KOPT-K1 (cell line): ENCODE measurements around the gene KCND1.

ENCODE experiments used
- H3K27ac ChIP-seq: fragments of 200-600 bp; sonication (generic); 2 replicates; pipeline ENCODE4 v1.5.1; 2016; ENCODE audit warnings: antibody characterized with exemption, mild to moderate bottlenecking, low read depth, low read length; ENCODE audit not compliant: poor library complexity, severe bottlenecking
- H3K36me3 ChIP-seq: fragments of 200-600 bp; sonication (generic); 2 replicates; pipeline ENCODE4 v1.5.1; 2017; ENCODE audit warnings: antibody characterized with exemption, mild to moderate bottlenecking, low read length, moderate library complexity; ENCODE audit not compliant: insufficient read depth
- H3K9me3 ChIP-seq: fragments of 200-600 bp; sonication (generic); 2 replicates; pipeline ENCODE4 v1.5.1; 2017; ENCODE audit warnings: antibody characterized with exemption, low read length, mild to moderate bottlenecking; ENCODE audit not compliant: insufficient read depth, poor library complexity, severe bottlenecking

The KCND1 gene

GRCh38 chrX:48971249-48972219 is at the start of gene KCND1:
TSS of gene KCND1 (minus strand) at chrX:48971844. CDS start at chrX:48970271, 1,573 bp downstream.
- no peak within 1 kb of the TSS for H3K27ac ChIP-seq
- no peaks in the 10 kb centered on the region for H3K9me3 ChIP-seq
- H3K36me3 ChIP-seq: peaks cover 23% of the 10 kb centered on the region; the same call in 1 of the 2 replicates

GRCh38 chrX:49019599-49020249 is 48.1 kb upstream of the KCND1 start:
- no peaks in the 10 kb centered on the region for H3K36me3 ChIP-seq
- no peak overlapping the region for H3K27ac ChIP-seq
- no peaks in the 10 kb centered on the region for H3K9me3 ChIP-seq

- Histone ChIP-seq H3K9me3 (no peaks in the 10 kb centered on the region), H3K27ac (no peak overlapping the region), H3K36me3 (no peaks in the 10 kb centered on the region)
Observed at GRCh38 chrX:49019050-49019449, 47.4 kb upstream of the KCND1 start.

GRCh38 chrX:49003696-49004095 is 32.1 kb upstream of the KCND1 start:
- Histone ChIP-seq H3K9me3 (no peaks in the 10 kb centered on the region), H3K36me3 (peaks cover 13% of the 10 kb centered on the region; the same call in 1 of the 2 replicates), H3K27ac (no peak overlapping the region)

DNA sequence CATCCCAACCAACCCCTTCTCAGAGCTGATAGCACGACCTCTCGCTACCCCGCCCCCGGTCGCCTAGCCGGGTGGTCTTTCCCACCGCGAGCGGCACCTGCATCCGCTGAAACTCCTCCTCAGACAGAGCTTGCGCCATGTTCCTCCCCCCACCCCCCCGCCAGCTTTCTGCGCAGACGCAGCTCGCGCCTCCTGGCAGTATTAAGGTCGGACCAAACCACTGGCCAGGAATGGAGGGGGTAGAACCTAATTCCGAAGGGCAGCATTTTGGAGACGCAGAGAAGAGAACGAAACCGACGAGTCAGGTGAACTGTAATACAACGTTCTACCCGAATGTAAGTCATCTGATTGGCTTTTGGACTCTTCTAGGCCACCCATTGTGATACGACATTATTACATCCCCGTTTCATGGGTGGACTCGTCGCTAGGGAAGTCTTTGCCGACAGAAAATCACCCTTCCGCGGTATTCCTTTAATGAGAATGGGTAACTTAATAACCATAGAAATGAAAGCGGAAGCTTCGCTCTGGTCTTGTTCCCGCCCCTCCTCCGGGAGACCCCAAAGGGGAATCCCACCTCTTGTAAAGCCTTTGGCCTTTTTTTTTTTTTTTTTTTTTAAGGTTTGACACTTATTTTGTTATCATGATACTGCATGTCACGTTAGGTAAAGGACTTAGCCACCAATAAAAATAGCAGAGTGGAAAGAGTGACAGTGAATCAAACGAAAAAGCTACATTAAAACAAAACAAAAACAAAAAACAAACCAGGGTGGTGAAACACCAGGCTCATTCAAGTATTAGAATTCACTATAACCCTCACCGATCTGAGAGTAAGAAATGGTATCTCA is 30.7 kb upstream of the KCND1 start, which contains the start of gene GRIPAP1:
TSS of gene GRIPAP1 (minus strand) at position 174 of the 845 bp plus-strand sequence. CDS start at position 139, 35 bp downstream.
- Histone ChIP-seq H3K27ac (peak within 1 kb of the TSS; percentile 91), H3K36me3 (peaks cover 27% of the 10 kb centered on the region), H3K9me3 (no peaks in the 10 kb centered on the region)

- no peaks in the 10 kb centered on the region for H3K9me3 ChIP-seq
- H3K27ac ChIP-seq: peak overlapping the region; percentile 91
- peaks cover 34% of the 10 kb centered on the region for H3K36me3 ChIP-seq
Observed at GRCh38 chrX:49001521-49002090, 30.0 kb upstream of the KCND1 start.

GRCh38 chrX:49000636-49001035 is 29.0 kb upstream of the KCND1 start:
- H3K27ac ChIP-seq: no peak overlapping the region

DNA sequence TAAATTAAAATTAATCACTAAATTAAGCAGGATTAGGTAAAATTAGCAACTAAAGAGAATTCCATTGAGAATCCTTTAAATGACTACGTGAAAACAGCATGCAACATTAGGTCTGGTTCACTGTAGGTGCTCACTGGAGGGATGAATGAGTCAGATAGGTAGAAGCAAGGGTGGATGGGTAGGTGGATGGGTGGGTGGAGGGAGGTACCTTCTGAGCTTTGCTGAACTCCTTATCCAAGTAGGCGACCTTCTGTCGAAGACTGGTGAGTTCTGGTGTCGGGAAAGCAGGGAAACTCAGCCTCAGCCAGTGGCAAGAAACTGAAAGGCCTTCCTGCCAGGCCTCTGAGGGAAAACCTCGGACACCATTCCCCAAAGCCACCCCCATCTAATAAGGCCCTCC is 27.4 kb upstream of the KCND1 start:
- Histone ChIP-seq H3K27ac (no peak overlapping the region), H3K9me3 (no peaks in the 10 kb centered on the region), H3K36me3 (peaks cover 58% of the 10 kb centered on the region)

More at GRCh38 chrX:49000636-49001035, 29.0 kb upstream of the KCND1 start:
- no peaks in the 10 kb centered on the region for H3K9me3 ChIP-seq
- H3K36me3 ChIP-seq: peaks cover 42% of the 10 kb centered on the region

- peaks cover 63% of the 10 kb centered on the region for H3K36me3 ChIP-seq
- H3K27ac ChIP-seq: no peak overlapping the region
- no peaks in the 10 kb centered on the region for H3K9me3 ChIP-seq
Observed at GRCh38 chrX:48998391-48998790, 26.7 kb upstream of the KCND1 start.

DNA sequence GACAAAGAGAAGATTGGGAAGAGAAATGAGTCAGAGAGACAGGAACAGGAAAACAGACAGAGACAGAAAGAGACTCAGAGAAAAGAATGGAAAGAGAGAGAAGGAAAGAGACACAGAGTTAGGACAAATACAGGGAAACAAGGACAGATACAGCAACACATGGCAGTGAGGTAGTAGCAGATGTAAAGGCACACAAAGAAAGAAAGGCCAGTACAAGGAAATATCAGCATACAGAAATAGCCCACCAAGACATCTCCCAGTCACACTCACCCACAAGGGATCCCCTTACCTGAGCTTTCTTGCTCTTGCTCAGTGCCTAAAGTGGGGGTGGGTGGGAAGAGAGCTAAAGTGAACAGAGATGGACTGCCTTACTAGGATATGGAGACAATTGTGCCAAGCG is 26.2 kb upstream of the KCND1 start:
- H3K27ac ChIP-seq: no peak overlapping the region
- H3K9me3 ChIP-seq: no peaks in the 10 kb centered on the region
- peaks cover 68% of the 10 kb centered on the region for H3K36me3 ChIP-seq

DNA sequence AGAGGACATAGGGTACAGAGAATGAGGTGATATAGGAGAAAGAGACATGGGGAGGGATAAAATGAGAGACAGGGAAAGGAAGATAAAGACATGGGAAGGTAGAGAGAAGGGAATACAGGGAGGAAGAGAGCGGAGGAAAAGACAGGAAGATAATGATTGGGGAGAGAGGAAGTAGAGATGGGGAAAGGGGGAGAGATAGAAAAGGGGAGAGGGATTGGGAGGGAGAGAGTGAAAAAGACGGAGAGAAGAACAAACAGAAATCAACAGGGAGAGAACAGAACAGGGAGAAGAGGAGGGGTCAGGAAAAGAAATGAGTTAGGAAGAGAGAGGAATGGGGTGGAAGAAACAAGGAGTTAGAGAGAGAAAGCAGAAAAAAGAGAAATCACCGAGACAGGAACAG is 25.8 kb upstream of the KCND1 start:
- Histone ChIP-seq H3K36me3 (peaks cover 72% of the 10 kb centered on the region), H3K9me3 (no peaks in the 10 kb centered on the region), H3K27ac (no peak overlapping the region)

GRCh38 chrX:48996969-48997368 is 25.3 kb upstream of the KCND1 start:
- Histone ChIP-seq H3K27ac (no peak overlapping the region), H3K36me3 (peaks cover 76% of the 10 kb centered on the region), H3K9me3 (no peaks in the 10 kb centered on the region)

- peaks cover 88% of the 10 kb centered on the region for H3K36me3 ChIP-seq
- no peak overlapping the region for H3K27ac ChIP-seq
- no peaks in the 10 kb centered on the region for H3K9me3 ChIP-seq
Observed at GRCh38 chrX:48992341-48992740, 20.7 kb upstream of the KCND1 start.

DNA sequence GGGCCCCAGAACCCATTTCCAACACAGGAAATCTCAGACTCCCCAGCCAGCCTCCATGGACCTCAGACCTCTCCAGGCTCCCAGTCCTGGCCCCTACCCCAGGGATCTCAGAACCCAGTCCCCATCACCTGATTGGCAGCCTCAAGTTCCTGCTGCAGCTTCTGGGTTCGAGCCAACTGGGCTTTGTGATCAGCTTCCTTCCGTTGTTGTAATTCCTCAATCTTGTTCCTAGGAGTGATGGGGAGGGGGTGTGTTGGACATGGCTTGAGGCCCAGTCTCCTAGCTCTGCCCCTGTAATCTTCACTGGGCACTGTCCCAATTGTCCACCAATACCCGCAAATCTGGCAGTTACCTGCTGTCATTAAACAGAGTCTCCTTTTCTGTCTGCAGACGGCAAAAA is 17.8 kb upstream of the KCND1 start:
- Histone ChIP-seq H3K27ac (no peak overlapping the region), H3K9me3 (no peaks in the 10 kb centered on the region), H3K36me3 (peaks cover 71% of the 10 kb centered on the region)
